Endothelial cell of umbilical vein (primary cell): ENCODE results near the gene ALOX5. TPM values are rescaled to one million over a fixed set of nuclear protein-coding genes. Genes with fewer than 3 reads are reported as not detected.

Experiments used
- BruUV-seq: library from RNA; stranded (reverse); fragments of 400-500 nt; replicated peaks from 2 replicates; lab custom pipeline; 2021; lab: Mats Ljungman, UMichigan
- CTCF ChIA-PET: fragments of 300-600, 350-600 bp; sonication (Branson Sonifier 250); formaldehyde crosslinking; loops from one replicate; lab custom pipeline; 2021; ENCODE audit warnings: antibody characterized with exemption, inconsistent platforms; lab: Charles Lee
- POLR2A ChIA-PET: fragments of 300-600, 350-600 bp; sonication (Branson Sonifier 250); formaldehyde crosslinking; loops from one replicate; lab custom pipeline; 2021; ENCODE audit warnings: antibody characterized with exemption, inconsistent platforms; lab: Charles Lee
- DNase-seq: peaks from one replicate; pipeline ENCODE4 v3.0.0-alpha.2; 2011; ENCODE audit warnings: low read depth, low spot score
- FAIRE-seq: peaks from 2 replicates; lab custom pipeline; 2011; peaks lifted over from hg19 to GRCh38; lab: Jason Lieb, UNC
- H2AFZ ChIP-seq: 2 replicates; pipeline ENCODE4 v1.6.0; 2012; ENCODE audit warnings: low read depth, low read length, control low read depth, inconsistent platforms
- H3K27ac ChIP-seq: 2 replicates; pipeline ENCODE4 v1.5.1; 2011; ENCODE audit warnings: low read depth, mild to moderate bottlenecking, control low read depth, low read length, moderate library complexity; ENCODE audit not compliant: insufficient read depth
- H3K27me3 ChIP-seq, 2 experiments: 2 replicates each; pipeline versions ENCODE4 v1.6.0 to v1.6.1; 2011; ENCODE audit warnings: low read length in 2 of 2, mixed read lengths in 1 of 2; ENCODE audit not compliant: control insufficient read depth in 2 of 2, insufficient read depth in 2 of 2
- H3K36me3 ChIP-seq, 2 experiments: 2 replicates in 1 of 2; 3 replicates in 1 of 2; pipeline ENCODE4 v1.5.1; 2011; ENCODE audit warnings: low read length in 2 of 2, mild to moderate bottlenecking in 1 of 2, moderate library complexity in 1 of 2; ENCODE audit not compliant: control insufficient read depth in 2 of 2, insufficient read depth in 2 of 2; ENCODE audit errors: extremely low read depth in 1 of 2
- H3K4me1 ChIP-seq: 3 replicates; pipeline ENCODE4 v1.5.1; 2011; ENCODE audit warnings: mild to moderate bottlenecking, low read length; ENCODE audit not compliant: control insufficient read depth, insufficient read depth; ENCODE audit errors: extremely low read depth
- H3K4me2 ChIP-seq: 2 replicates; pipeline ENCODE4 v1.6.1; 2011; ENCODE audit warnings: low read length, control low read depth, mixed read lengths; ENCODE audit not compliant: insufficient read depth
- H3K4me3 ChIP-seq, 3 experiments: fragments of 200-600 bp in 1 of 3; sonication (generic), shearing (Covaris generic) in 1 of 3; replicated peaks in 1 of 3; 2 replicates each; pipeline ENCODE4 v1.5.1; 2011 to 2016; ENCODE audit warnings: control low read depth in 3 of 3, low read length in 3 of 3, mild to moderate bottlenecking in 2 of 3, inconsistent platforms in 1 of 3, low read depth in 1 of 3, moderate library complexity in 1 of 3; ENCODE audit not compliant: insufficient read depth in 1 of 3
- H3K79me2 ChIP-seq: 2 replicates; pipeline ENCODE4 v1.6.0; 2012; ENCODE audit warnings: low read length, inconsistent platforms; ENCODE audit not compliant: control insufficient read depth, insufficient read depth
- H3K9ac ChIP-seq: replicated peaks from 2 replicates; pipeline ENCODE3; 2011; ENCODE audit warnings: low read length, control low read depth; ENCODE audit not compliant: insufficient read depth; ENCODE audit errors: extremely low read depth
- H3K9me1 ChIP-seq: replicated peaks from 3 replicates; pipeline ENCODE4 v1.6.0; 2011; ENCODE audit warnings: mild to moderate bottlenecking, low read length; ENCODE audit not compliant: control insufficient read depth, insufficient read depth; ENCODE audit errors: extremely low read depth
- H3K9me3 ChIP-seq: replicated peaks from 2 replicates; pipeline ENCODE4 v1.5.1; 2012; ENCODE audit warnings: low read length, inconsistent platforms; ENCODE audit not compliant: control insufficient read depth, insufficient read depth
- H4K20me1 ChIP-seq: replicated peaks from 2 replicates; pipeline ENCODE3; 2011; ENCODE audit warnings: mild to moderate bottlenecking, low read length; ENCODE audit not compliant: control insufficient read depth, insufficient read depth; ENCODE audit errors: extremely low read depth
- CTCF ChIP-seq, 2 donors: IDR thresholded peaks; 1 replicate in 1 of 2; 2 replicates in 1 of 2; pipeline ENCODE4 v1.5.1; 2011; ENCODE audit warnings: low read length in 2 of 2, mild to moderate bottlenecking in 2 of 2, moderate library complexity in 2 of 2, control low read depth in 1 of 2, inconsistent platforms in 1 of 2, low read depth in 1 of 2; ENCODE audit not compliant: insufficient read depth in 1 of 2; ENCODE audit errors: extremely low read depth in 1 of 2
- EZH2 ChIP-seq: IDR thresholded peaks from 2 replicates; pipeline ENCODE4 v1.6.1; 2012; ENCODE audit warnings: borderline replicate concordance, low read depth, mild to moderate bottlenecking, moderate library complexity, low read length, inconsistent platforms; ENCODE audit not compliant: severe bottlenecking
- FOS ChIP-seq: IDR thresholded peaks from 2 replicates; pipeline ENCODE4 v1.6.1; 2011; ENCODE audit warnings: mild to moderate bottlenecking, low read length, moderate library complexity, borderline replicate concordance; ENCODE audit not compliant: insufficient read depth
- GATA2 ChIP-seq: IDR thresholded peaks from 2 replicates; pipeline ENCODE4 v1.7.0; 2011; ENCODE audit warnings: low read depth, mild to moderate bottlenecking, moderate library complexity, mixed read lengths, low read length; ENCODE audit not compliant: insufficient read length, insufficient read depth
- JUN ChIP-seq: IDR thresholded peaks from 2 replicates; pipeline ENCODE4 v1.6.1; 2011; ENCODE audit warnings: borderline replicate concordance, low read depth; ENCODE audit not compliant: insufficient read length, insufficient read depth
- MAX ChIP-seq: IDR thresholded peaks from 2 replicates; pipeline ENCODE4 v1.6.1; 2011; ENCODE audit not compliant: insufficient read depth, insufficient read length
- MYC ChIP-seq: IDR thresholded peaks from one replicate; pipeline ENCODE4 v1.6.1; 2011; ENCODE audit warnings: mild to moderate bottlenecking, low read depth, low read length
- POLR2A ChIP-seq: IDR thresholded peaks from 2 replicates; pipeline ENCODE4 v1.6.1; 2012; ENCODE audit warnings: low read depth, mild to moderate bottlenecking, control low read depth, low read length
- POLR2AphosphoS5 ChIP-seq: IDR thresholded peaks from 2 replicates; pipeline ENCODE4 v1.6.1; 2012; ENCODE audit warnings: low read depth, mild to moderate bottlenecking, control low read depth, low read length, moderate library complexity; ENCODE audit not compliant: insufficient read depth
- dilution Hi-C: fragments of 300-500 bp; cut with MboI; formaldehyde crosslinking; loops from one replicate; pipeline ENCODE4 v1.15.0; 2019; ENCODE audit warnings: low sequenced_read_pairs; ENCODE audit not compliant: extremely low pct_ligation_motif_present
- intact Hi-C: fragments of 100-400 bp; cut with micrococcal nuclease; formaldehyde crosslinking; loops from one replicate; pipeline ENCODE4 v1.10.0; 2022
- polyA plus RNA-seq, 4 experiments: library from polyadenylated mRNA; depleted of rRNA in 3 of 4; stranded (reverse) in 3 of 4; unstranded in 1 of 4; fragments of >200 nt; gene quantifications; 2 replicates each; pipeline versions ENCODE4 v1.2.1 to v1.2.3, GENCODE V29; 2011 to 2012; ENCODE audit warnings: missing spikeins in 1 of 4
- total RNA-seq: library from RNA; stranded (reverse); gene quantifications from 2 replicates; pipeline ENCODE4 v1.2.3, GENCODE V29; 2021

Gene ALOX5
- total and polyA plus RNA-seq, 2 donors (not counting 3 experiments of a cell fraction or from before 2014, with no cell fraction given): 0.04 TPM; not detected in 1

GRCh38 chr10:45437587-45438465 is 63.8 kb downstream of the ALOX5 start:
- no peaks in the 10 kb centered on the region for H3K79me2 ChIP-seq
- FAIRE-seq: no peak
- no peaks in the 10 kb centered on the region for H3K36me3 ChIP-seq
- H3K4me2 ChIP-seq: no peak overlapping the region
- DNase-seq: no peak
- intact Hi-C loops (no loop called here), dilution Hi-C loops (no loop called here)
- peaks cover 0 to 10% of the 10 kb centered on the region in 2 experiments for H3K27me3 ChIP-seq
- TF ChIP-seq MYC: no peak
- no peak for TF ChIP-seq MAX
- TF ChIP-seq CTCF (IDR thresholded peaks at IDR 0.05; ENCODE audit: extremely low read depth in 1 of 2, insufficient read depth in 1 of 2, low read depth in 1 of 2, low read length in 2 of 2): no peak
- TF ChIP-seq JUN: no peak
- TF ChIP-seq POLR2AphosphoS5: no peak
- no peak for TF ChIP-seq POLR2A
- TF ChIP-seq GATA2: no peak
- TF ChIP-seq FOS: no peak
- no peak for TF ChIP-seq EZH2
- no peak overlapping the region for H3K27ac ChIP-seq
- H3K9ac ChIP-seq: no peak overlapping the region
- H2AFZ ChIP-seq: no peak overlapping the region
- H3K9me1 ChIP-seq: no peaks in the 10 kb centered on the region
- no peak overlapping the region for H3K4me3 ChIP-seq
- ChIA-PET CTCF (no interaction called here), POLR2A (no interaction called here)
- H3K9me3 ChIP-seq: no peaks in the 10 kb centered on the region
- no peaks in the 10 kb centered on the region for H4K20me1 ChIP-seq
- TSS peak; percentile 24 for BruUV-seq
- H3K4me1 ChIP-seq: no peaks in the 10 kb centered on the region
